Iris pigment epithelial cell (primary cell): Measurements from ENCODE around the gene ASTN2.

Experiments
- DNase-seq: peaks from one replicate; pipeline ENCODE4 v3.0.0-alpha.2; 2011; ENCODE audit warnings: low read depth

Gene ASTN2

DNA sequence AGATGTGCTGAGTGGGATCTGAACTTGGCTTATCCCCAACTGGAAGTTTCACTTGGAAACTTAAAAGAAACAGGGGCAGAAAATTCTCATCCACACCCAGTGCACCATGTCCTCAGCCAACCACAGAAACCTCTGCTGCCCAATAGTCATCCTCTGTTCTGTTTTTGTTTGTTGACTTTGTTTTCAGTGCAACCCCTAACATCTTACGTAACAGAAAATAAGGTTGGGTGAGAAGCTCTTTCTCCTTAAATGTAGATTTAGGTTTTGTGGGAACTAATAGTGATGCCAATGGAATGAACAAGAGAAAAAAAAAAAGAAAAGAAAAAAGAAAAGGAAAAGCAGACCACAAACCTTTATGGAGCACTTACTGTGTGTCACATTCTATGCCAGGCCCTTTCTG, 998.4 kb downstream of the ASTN2 start:
- DNase-seq: no peak

DNA sequence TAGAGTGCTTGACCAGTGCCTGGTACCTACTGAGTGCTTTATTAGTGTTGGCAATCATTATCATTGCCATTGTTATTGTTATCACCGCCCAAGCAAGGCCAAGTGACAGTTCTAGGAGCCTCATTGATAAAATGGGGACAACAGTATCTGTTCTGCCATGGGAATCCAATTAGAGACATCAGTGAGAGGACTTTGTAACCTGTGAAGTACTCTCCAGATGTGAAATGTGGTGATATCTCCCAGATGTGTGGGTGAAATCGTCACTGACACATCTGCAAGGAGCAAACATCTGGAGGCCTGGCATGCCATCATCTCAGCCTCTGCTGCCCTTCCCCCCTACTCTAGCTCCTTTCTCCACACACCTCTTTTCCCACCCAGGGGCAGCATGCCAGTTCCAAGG, 1000.5 kb downstream of the ASTN2 start:
- DNase-seq: no peak

DNA sequence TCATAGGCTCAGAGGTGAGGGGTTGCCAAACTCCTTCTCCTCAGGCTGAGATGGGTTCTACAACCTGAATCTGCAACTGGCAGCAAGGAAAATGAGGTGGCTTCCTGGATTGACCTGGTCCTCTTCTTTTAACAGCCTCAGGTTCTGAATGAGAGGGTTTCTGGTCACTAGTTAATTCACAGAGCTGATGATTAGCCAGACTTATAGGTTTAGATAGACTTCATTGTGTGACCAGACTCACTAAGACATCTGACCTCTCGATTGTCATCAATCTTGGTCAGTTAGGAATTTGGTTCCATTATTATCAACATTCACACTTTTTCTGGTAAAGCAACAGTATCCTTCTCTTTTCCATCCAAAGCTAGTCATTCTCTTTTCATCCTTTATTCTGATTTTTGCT, 1003.4 kb downstream of the ASTN2 start:
- no peak for DNase-seq

DNA sequence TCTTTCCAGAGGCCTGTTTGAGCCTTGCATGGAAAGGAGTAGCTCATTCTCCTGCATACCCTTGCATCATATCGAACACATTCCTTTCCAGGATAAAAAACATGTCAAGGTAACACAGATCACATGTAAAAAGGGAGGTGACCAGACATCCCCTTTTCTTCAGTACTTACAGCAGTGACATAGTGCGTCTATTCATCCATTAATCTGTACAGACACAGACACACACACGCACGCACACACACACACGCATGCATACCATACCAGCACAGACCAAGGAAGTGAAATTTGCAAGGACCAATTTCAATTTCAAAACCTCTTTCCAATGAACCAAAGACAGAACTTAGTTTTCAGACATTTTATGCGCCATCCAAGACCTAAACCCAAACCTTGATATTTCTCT, 1005.2 kb downstream of the ASTN2 start:
- no peak for DNase-seq

DNA sequence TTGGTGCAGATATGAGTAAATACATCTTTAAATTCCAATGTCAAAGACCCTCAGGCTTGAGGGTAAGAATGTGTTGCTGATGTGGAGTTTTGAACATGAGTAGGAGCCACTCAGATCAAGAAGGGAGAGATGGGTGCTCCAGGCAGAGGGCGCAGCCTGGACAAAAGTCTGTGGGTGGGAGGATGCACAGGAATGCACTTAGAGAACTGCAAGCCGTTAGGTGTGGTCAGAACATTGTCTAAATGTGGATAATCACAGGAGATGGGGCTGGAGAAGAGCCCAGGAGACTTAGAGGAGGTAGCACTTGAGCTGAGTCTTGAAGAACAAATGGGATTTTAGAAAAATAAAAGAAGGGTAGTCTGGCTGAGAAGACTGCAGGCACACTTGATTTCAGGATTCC, 1005.7 kb downstream of the ASTN2 start:
- no peak for DNase-seq

DNA sequence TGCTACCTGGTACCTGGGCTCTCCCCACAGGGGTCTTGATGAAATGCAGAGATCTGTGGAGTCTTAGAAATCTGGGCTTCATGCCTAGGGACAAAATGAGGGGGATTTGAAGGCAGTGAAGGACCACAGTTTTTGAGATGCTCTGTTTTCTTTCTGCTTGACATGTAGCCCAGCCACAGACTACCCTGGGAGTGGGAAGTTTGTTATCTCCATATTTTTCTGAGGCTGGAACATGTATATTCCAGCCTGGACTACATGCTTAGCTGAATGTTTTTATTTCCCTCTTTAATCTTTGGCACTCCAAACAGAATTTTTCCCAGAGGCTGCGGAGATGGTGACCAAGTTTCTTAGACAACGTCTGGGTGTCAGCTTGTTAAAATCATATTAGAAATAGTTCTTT, 1008.4 kb downstream of the ASTN2 start:
- DNase-seq: no peak

DNA sequence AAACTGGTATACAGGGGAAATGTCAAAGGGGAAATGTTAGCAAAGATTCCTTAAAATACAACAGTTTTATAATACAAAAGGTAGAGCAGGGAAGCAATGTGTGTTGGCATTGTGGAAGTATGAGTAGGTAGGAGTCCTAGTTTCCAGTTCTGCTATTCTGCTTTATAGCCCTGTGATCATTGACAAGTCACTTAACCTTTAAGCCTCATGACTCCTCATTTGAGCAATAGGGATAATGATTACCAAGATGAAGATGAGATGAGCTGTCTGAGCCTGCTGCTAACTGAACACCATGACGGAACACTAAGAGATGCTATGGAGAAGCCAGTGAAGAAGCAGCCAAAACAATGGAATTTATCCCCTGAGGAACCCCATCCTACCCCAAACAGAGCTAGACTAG, 1009.5 kb downstream of the ASTN2 start:
- DNase-seq: no peak

DNA sequence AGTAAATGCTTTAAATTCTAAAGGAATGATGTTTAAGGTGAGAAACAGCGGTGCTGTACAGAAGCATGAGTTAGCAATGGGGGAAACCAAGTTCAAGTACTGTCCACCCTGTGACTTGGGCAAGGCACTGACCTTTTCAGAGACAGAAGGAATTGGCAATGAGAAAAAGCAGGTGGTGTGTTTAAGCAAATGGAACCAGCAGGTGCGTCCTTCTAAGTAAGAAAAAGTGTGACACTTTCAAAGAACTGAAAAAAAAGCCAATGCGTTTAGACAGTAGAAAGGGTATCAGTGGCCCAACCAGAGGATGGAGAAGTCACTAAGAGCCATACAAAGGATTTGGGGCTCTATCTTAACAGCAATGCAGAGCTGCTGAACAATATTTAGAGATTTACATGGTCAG, 1010.6 kb downstream of the ASTN2 start:
- DNase-seq: no peak

DNA sequence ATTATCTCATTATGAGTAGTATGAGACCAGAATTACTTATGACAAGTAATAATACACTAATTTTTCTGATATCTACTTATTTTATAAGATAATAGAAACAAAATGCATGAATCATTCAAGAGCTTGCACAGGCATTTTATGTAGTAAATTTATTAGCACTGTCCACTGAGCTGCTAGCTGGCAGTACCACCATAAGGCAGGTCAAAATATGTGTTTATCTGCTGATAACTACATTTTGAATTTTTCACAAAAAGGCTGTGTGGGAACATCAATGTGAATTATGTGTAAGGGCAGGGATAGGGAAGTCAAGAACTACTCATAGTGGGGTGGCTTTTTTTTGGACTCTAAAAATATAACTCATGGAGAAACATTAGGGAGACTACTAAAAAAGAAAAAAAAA, 1011.7 kb downstream of the ASTN2 start:
- no peak for DNase-seq

DNA sequence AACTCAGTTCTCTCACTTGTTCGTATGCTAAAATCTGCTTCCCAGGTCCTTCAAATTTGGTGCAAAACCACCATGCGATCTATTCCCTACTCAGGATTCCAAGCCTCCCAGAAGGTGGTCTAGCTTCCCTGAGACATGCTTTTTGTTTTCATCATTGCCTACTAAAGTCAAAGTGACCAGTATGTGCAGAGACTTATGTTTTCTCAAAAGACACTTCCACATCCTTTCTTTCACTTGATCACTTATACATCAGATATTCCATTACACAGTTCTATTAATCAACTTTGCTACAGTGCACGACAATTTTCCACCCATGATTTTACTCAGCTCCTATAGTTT, 1019.2 kb downstream of the ASTN2 start:
- no peak for DNase-seq

DNA sequence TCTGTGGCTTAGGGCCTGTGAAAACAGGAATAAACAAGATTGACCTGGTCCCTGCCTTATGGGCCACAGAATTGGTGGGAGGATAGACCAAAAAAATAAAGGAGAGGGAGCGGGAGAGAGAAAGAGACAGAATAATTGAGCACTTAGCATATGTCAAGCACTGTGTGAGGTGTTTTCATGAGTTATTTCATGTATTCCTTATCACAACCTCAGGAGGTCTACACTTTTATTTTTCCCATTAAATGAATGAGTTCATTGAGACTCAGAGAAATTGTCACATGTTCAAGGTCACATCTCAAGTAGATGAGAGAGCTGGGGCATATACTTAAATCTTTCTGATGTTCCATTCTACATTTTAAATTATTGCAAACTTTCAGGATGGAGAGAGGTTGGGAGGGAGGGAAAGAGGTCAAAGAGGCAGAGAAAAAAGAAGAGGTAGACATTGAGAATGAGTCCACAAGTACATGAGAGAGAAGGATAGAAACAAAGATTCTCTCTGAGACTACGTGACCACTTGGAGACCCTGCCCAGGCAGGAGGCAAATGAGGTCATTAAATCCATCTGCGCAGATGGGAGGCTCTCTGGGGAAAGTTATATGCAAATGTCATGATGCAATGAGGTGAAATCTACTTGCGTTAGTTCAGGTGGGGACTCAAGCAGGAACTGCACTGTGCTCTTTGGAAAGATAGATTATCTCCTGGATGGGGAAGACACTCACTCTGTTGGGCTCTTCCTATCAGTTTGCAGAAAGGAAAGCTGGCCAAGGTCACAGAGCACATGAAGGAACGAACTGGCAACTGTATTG, 1019.8 kb downstream of the ASTN2 start:
- DNase-seq: no peak

DNA sequence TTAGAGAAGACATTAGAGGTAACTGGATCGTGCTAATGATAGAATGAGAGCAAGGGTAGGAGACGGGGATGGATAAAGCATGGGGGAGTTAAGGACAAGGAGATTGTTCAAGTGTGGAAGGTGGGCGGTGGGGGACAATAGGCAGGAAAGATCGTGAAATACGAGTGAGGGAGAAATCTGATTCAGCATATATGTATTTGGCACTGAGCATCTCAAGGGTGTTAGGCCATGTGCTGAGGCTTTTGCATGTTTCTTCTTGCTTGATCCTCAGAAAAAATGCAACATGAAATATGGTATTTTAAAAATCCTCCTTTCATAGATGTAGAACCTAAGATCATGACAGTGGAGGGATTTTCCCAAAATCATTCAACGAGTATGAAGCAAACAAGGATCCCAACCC, 1020.8 kb downstream of the ASTN2 start:
- DNase-seq: no peak

DNA sequence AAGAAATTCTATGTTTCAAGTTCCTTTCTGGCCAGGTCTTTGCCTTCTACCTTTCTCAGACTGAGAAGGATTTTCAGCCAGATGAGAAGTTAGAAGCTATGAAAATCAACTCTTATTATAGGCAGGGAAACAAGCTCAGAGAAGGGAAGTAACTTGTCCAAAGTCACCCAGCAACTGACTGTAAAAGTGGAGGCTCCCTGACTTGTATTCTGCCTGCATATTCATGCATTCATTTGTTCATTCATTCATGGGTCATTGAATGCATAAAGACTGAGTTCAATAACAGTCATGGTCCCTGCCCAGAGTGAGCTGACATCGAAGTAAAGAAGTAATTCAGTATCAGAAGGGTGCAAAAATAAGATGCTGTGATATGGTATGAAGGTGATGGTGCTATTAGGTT, 1021.7 kb downstream of the ASTN2 start:
- no peak for DNase-seq

DNA sequence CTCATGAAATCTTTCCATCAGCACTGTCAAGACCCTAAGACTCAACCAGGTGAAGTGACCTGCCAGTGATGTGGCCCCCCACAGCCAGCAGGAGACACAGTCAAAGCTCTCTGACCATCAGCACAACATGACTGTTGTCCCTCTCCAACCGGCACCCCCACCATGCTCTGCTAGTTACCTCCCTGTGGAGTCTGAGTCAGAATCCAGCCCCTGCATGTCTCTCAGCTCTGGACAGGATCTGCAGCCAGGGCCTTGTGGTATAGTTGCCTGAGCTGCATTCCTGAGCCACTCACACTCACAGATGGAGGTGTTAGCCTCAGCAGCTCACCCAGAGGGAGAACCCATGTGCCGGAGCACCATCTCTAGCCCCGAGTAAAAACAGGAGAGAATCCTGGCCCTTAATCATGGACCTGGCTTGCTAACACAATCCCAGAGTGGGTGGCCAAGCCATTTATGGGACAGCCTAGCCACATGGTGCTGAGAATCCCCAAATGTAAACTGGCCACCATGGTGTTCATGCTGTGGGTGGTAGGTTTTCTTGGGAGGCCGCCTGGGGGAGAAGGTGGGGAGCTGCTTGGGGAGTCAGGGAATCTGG, 1023.5 kb downstream of the ASTN2 start:
- peak; percentile 86 for DNase-seq

DNA sequence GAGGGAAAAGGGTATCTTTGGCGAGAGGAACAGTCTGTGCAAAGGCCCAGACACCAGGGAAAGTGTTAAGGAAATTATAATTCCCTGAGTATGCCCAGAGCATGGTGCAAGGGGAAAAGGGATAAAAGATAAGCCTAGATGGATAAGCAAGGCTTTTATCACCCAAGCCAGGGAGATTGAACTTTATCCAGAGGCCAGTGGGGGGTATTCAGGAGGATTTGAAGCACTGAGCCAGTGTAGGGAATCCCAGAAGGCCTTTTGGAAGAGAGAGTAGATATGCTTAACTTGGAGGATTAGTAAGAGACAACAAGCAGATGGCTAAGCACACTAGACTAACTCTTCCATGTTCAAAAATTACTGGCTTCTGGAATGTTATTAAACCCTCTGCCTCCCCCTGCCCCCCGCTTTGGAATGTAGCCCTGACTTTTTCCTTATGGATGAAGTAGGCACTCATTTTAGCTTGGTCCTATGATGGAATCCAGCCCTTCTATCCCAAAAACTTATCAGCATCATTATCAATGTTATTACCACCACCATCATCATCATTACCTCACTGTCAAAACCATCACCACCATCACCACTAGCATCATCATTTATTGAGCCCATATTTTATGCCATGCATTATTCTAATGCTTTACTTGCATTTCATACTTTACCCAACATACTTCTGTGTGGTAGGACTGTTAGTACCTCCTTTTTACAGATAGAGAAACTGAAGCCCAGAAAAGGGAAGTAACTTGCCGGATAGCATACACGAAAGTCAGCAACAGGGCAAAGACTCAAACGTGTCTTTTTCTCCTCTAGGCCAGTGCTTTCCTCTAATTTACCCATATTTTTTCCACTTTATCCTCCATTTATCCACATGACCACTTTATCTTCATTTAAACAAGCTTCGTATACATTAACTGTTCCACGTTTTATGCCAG, 1024.3 kb downstream of the ASTN2 start:
- DNase-seq: no peak

DNA sequence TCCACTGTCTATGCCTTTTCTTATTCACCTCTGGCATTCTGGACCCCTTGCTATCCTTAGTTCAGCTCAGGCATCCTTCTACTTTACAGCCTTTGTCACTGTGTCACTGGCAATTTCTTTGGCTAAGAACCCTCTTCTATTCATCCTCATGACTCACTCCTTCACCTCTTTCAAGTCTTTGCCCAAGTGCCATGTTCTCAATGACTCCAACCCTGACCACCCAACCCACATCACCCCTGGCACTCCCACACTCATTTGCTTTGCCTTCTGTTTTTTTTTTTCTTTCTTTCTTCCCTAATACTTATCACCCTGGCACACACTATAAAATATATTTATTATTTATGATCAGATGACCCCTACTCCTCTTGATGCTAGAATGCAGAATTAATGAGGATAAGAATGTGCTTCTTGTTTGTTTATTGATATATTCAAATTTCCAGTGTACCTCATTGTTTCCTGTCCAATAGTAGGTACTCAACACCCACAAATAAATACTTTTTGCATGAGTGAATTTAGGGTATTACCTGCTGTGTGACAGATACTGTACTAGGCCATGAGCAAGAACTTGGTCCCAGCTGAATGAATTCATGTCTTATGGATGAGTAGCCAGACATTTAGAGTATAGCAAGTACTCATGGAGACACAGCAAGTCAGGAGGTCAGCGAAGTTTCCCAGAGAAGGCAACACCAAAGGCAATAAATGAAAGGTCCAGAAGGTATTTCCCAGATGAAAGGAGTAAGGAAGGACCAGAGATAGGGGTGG, 1025.1 kb downstream of the ASTN2 start:
- DNase-seq: no peak

DNA sequence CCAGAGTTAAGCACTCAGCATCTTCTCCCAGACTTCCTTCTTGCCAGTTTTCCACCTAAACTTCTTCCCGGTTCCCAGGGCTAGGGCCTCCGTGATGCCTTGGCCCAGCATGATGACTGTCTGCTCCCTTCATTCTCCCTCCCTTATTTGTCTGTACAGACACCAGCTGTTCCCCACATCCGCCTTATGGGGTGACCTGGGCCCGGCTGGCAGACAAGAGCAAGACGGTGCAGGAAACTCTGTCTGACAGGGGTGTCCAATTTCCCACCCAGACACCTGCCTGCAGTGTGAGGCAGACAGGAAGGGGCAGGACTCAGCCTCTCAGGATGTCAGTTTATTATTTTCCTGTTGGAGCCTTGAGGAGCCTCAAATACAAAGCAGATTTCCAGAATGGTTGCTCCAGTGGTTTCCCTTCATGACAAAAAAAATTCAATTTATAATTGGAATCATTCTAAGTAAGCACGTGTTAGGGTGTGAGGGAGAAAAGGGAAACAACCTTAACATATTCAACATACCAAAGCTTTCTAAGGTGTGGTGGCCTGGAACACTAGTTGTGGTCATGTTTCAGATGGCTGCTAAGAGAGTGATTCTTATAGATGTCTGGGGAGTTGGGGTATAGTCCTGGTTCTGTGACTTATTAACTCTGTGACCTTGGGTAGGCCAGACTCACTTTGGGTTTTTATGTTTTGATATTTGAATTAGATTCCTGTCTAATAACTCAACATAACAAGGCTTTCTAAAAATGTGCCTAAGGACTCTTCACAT, 1026.7 kb downstream of the ASTN2 start:
- no peak for DNase-seq

DNA sequence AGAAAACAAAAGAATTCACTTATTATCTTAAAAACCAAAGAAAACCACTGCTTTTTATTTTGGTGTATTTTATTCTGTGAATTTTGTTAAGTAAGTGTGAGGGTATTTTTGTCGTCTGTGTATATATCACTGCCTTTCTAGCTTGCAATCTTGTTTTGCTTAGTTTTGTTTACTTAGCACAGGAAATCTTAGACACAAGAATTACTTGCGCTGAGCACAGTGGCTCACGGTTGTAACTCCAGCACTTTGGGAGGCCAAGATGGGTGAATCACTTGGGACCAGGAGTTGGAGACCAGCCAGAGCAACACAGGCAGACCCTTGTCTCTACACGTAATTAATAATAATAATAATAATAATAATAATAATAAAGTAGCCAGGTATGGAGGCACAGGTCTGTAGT, 1030.9 kb downstream of the ASTN2 start:
- peak; percentile 78 for DNase-seq

DNA sequence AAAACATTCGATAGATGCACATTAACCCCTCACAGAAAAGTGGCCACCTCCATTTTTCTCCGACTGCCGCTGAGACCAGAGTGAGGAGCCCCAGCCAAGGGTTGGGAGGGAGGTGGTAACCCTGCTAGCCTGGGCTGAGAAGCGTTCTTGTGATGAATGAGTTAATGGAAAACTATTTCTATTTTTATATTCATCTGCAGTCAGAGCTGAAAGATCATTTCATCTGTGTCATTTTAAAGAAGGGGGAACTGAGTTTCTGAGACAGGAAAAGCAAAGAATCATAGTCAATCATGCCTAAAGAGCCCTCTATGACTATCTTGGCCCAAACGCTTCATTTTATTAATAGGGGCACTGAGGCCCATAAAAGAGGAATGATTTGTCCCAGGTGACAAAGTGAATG, 1031.7 kb downstream of the ASTN2 start:
- no peak for DNase-seq

DNA sequence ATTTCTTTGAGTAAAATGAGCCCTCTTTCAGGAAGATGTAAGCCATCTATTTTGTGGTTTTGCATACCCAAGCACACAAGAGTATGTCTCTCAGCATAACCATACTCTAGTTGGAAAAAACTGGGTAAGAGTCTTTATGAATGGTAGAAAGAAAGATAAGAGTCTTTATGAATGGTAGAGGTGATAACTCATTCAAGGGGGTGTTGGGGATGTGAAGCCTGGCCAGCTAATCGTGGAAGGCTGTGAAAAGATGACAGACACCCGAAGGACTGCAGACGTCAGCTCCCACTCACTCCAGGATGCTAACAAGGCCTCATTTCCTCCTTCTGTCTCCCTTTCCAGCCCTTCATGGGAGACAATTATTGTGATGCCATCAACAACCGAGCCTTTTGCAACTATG, 1032.8 kb downstream of the ASTN2 start:
- DNase-seq: no peak

DNA sequence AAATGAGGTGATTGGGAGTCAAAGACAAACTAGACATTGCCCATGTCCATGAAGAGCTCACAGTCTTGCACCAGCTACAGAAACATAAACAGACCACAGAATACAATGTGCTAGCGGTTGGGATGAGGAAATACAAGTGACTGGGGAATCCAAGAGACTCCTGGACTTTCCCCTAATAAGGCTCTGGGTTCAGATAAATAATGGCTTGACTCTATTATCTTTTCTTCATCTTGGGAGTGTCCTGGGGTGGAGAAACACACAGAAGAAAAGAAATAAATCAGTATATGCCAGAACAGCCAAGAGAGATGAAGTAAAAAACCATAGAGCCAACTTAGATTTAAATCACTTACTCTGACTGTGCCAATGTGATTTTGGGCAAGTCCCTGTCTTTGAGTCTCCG, 1033.5 kb downstream of the ASTN2 start:
- DNase-seq: peak; percentile 62
